Lung (tissue), 12 donors: Measurements from ENCODE around the gene CYP20A1. TPM values are rescaled to one million over a fixed set of nuclear protein-coding genes. Genes with fewer than 3 reads are reported as not detected.
"Not testable (repeated sequence)": the region's sequence is repeated elsewhere in the genome, so short reads cannot be mapped to it uniquely, and the experiment has no call there.

Experiments
- ATAC-seq: fragments of 200-7000 bp; cut with Tn5 transposase; one replicate; pipeline ENCODE4 v1.9.1; 2020; ENCODE audit warnings: moderate number of reproducible peaks; ENCODE audit not compliant: insufficient read depth, low FRiP score
- DNase-seq, 3 donors: peaks; one replicate each; pipeline ENCODE4 v3.0.0-alpha.2; 2013 to 2017
- H3K27ac ChIP-seq, 2 donors: one replicate each; pipeline ENCODE4 v1.5.1; 2013; ENCODE audit warnings: mild to moderate bottlenecking in 2 of 2, moderate library complexity in 2 of 2, control low read depth in 1 of 2, inconsistent platforms in 1 of 2, low read depth in 1 of 2, low read length in 1 of 2
- H3K27me3 ChIP-seq, 3 donors: one replicate each; pipeline ENCODE4 v1.5.1; 2013; ENCODE audit warnings: low read length in 2 of 3; ENCODE audit not compliant: control insufficient read depth in 3 of 3, insufficient read depth in 3 of 3
- H3K36me3 ChIP-seq, 4 donors: one replicate each; pipeline ENCODE4 v1.5.1; 2013; ENCODE audit warnings: low read length in 4 of 4, mild to moderate bottlenecking in 1 of 4, moderate library complexity in 1 of 4; ENCODE audit not compliant: control insufficient read depth in 4 of 4, insufficient read depth in 4 of 4
- H3K4me1 ChIP-seq, 5 donors: one replicate each; pipeline ENCODE4 v1.5.1; 2013; ENCODE audit warnings: low read length in 5 of 5, mild to moderate bottlenecking in 2 of 5, moderate library complexity in 1 of 5; ENCODE audit not compliant: control insufficient read depth in 5 of 5, insufficient read depth in 5 of 5
- H3K4me3 ChIP-seq: one replicate; pipeline ENCODE4 v1.5.1; 2013; ENCODE audit warnings: mild to moderate bottlenecking, control low read depth, moderate library complexity
- H3K9ac ChIP-seq, 2 donors: one replicate each; pipeline ENCODE4 v1.5.1; 2013; ENCODE audit warnings: low read length in 2 of 2, control low read depth in 1 of 2; ENCODE audit not compliant: insufficient read depth in 1 of 2
- H3K9me3 ChIP-seq, 4 donors: one replicate each; pipeline ENCODE4 v1.5.1; 2013; ENCODE audit warnings: low read length in 3 of 4, mild to moderate bottlenecking in 1 of 4, moderate library complexity in 1 of 4; ENCODE audit not compliant: control insufficient read depth in 4 of 4, insufficient read depth in 3 of 4
- CTCF ChIP-seq: IDR thresholded peaks from 2 replicates; pipeline ENCODE4 v1.5.1; 2012; ENCODE audit warnings: mild to moderate bottlenecking; ENCODE audit errors: control extremely low read depth, extremely low read depth
- WGBS, 2 donors: extraction: QIAGEN DNeasy Blood & Tissue Kit; methylation state at CpG; one replicate each; pipeline ENCODE4 v1.1.7; 2013; 5-methylcytosine and 5-hydroxymethylcytosine counted together
- polyA plus RNA-seq, 2 donors: library from polyadenylated mRNA; stranded (reverse); fragments of 200-250 nt; gene quantifications; one replicate each; pipeline ENCODE4 v1.2.1, GENCODE V29; 2013
- total RNA-seq, 2 donors: library from RNA; depleted of rRNA in 1 of 2; stranded (reverse); fragments of >200 nt in 1 of 2; gene quantifications; one replicate each; pipeline ENCODE4 v1.2.1, GENCODE V29; 2014 to 2021
- donor health status: control.
- donor health status: control.
- donor health status: Bipolar disorder and iron deficiency.
- donor health status: healthy.
- donor health status: DM: yes; HTN: yes; CAD: no.

CYP20A1 gene
- total and polyA plus RNA-seq, 4 donors, result 10.9 to 31.5 (median 21.0) TPM

- no peak for ATAC-seq
- Histone ChIP-seq H3K9ac (no peak overlapping the region), H3K4me3 (no peak overlapping the region), H3K9me3 (no peaks in the 10 kb centered on the region), H3K27ac (no peak overlapping the region), H3K36me3 (peaks cover 27 to 39% (median 32%) of the 10 kb centered on the region in 4 donors), H3K4me1 (no peaks in the 10 kb centered on the region), H3K27me3 (no peaks in the 10 kb centered on the region)
- DNase-seq, result no peak
- no peak for TF ChIP-seq CTCF
- WGBS, 2 donors, result 95 to 97% methylated on average over 7 of the region's 7 CpGs
Observed at GRCh38 chr2:203282101-203282500, 43.3 kb downstream of the CYP20A1 start.

- Histone ChIP-seq H3K27ac (no peak overlapping the region), H3K27me3 (no peaks in the 10 kb centered on the region), H3K4me1 (no peaks in the 10 kb centered on the region), H3K4me3 (no peak overlapping the region), H3K36me3 (peaks cover 13 to 31% (median 17%) of the 10 kb centered on the region in 4 donors), H3K9me3 (no peaks in the 10 kb centered on the region), H3K9ac (no peak overlapping the region)
- DNase-seq (no peak), ATAC-seq (no peak)
- TF ChIP-seq CTCF, result no peak
- WGBS, 2 donors, result 83 to 89% methylated on average over 2 of the region's 2 CpGs
Observed at GRCh38 chr2:203286532-203286931, 47.7 kb downstream of the CYP20A1 start.

- 96 to 99% methylated on average over 3 of the region's 3 CpGs for WGBS, 2 donors
- H3K27me3 ChIP-seq, result no peaks in the 10 kb centered on the region
- H3K4me1 ChIP-seq, result no peaks in the 10 kb centered on the region
- no peaks in the 10 kb centered on the region for H3K9me3 ChIP-seq
- no peak overlapping the region for H3K4me3 ChIP-seq
- DNase-seq (no peak), ATAC-seq (no peak)
- no peak overlapping the region for H3K27ac ChIP-seq
- no peak for TF ChIP-seq CTCF
- H3K36me3 ChIP-seq, result peaks cover 0 to 7% (median 5%) of the 10 kb centered on the region in 4 donors
- H3K9ac ChIP-seq, result no peak overlapping the region
Observed at GRCh38 chr2:203301667-203302066, 62.8 kb downstream of the CYP20A1 start.

- not testable (repeated sequence) for H3K4me3 ChIP-seq, H3K9me3 ChIP-seq, H3K4me1 ChIP-seq, H3K36me3 ChIP-seq, H3K27me3 ChIP-seq, ATAC-seq, H3K9ac ChIP-seq, H3K27ac ChIP-seq, DNase-seq
- 97 to 98% methylated on average over 8 of the region's 8 CpGs for WGBS, 2 donors
Observed at GRCh38 chr2:203302586-203302985, 63.8 kb downstream of the CYP20A1 start.
